GM10847 (cell line): ENCODE data around the gene MDK.

Experiments
- POLR2A ChIP-seq: IDR thresholded peaks from 2 replicates; pipeline ENCODE4 v1.6.1; 2011; ENCODE audit not compliant: insufficient read length; ENCODE audit errors: extremely low read depth

MDK gene

GRCh38 chr11:46392421-46393230 lies 11.2 kb downstream of the MDK start:
- no peak for TF ChIP-seq POLR2A

DNA sequence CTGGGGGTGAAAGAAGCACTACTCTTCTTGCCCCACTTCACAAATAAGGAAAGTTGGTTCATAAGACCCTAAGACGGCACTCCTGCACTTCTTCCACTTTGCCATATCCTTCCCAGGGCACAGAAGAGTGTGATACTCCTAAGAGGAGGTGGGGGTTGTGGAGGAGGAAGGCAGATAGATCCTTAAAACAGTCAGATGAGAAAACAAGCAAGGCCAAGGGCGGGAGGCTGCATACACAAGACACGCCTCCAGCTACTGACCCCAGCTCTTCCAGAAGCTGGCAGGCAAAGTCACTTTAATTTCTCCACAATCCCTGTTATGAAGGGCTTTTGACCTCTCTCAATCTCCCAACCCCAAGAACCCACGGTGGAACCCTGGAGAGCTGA lies 11.8 kb downstream of the MDK start:
- TF ChIP-seq POLR2A: no peak

GRCh38 chr11:46393759-46394158 lies 12.3 kb downstream of the MDK start:
- TF ChIP-seq POLR2A: no peak

GRCh38 chr11:46397526-46397925 lies 16.1 kb downstream of the MDK start:
- TF ChIP-seq POLR2A: no peak

GRCh38 chr11:46402957-46403902 lies 21.8 kb downstream of the MDK start:
- TF ChIP-seq POLR2A: no peak

DNA sequence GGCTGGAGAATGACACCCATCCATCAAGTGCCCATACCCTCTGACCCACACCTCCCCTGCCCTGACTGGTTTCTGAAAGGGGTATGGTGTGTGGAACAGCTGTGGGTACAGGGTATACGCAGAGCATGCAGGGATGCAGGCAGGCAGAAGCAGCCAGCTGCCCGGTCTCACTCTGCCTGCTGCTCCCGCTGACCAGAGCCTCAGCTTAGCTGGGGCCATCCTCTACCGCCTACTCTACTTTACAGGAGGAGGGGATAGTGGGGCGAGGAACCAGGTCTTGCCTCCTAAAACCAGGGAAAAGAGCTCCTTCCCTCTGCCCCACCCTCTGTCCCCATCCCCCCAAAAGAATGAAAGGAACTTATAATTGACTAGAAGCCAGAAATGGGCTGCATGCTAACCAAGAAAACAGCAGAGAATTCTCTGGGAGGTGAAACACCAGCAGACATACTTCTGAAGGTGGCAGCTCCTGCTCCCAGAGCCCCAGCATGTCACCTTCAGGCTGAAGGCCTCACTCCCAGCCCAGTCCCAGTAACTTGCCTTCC lies 23.1 kb downstream of the MDK start:
- no peak for TF ChIP-seq POLR2A

GRCh38 chr11:46407635-46408034 lies 26.2 kb downstream of the MDK start:
- no peak for TF ChIP-seq POLR2A

- no peak for TF ChIP-seq POLR2A
These were observed 27.0 kb downstream of the MDK start for GRCh38 chr11:46408407-46408986.

DNA sequence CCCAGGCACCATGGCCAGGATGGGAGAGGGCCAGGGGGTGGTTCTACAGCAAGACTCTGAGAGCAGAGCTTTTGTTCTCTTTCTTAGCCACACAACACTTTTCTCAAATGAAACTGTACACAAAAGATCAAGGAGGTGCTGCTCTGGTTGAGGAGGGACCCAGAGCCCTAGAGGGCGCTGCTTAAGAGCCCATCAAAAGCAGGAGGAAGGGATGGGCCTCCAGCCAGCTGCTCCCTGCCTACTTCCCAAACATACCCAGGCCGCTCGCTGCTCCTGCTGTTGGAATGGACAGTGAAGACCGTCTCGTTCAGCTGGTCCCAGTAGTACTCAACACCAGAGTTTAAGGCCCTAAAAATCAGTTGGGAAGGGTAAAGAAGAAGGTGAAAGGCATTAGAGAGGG lies 28.6 kb downstream of the MDK start:
- TF ChIP-seq POLR2A: no peak

DNA sequence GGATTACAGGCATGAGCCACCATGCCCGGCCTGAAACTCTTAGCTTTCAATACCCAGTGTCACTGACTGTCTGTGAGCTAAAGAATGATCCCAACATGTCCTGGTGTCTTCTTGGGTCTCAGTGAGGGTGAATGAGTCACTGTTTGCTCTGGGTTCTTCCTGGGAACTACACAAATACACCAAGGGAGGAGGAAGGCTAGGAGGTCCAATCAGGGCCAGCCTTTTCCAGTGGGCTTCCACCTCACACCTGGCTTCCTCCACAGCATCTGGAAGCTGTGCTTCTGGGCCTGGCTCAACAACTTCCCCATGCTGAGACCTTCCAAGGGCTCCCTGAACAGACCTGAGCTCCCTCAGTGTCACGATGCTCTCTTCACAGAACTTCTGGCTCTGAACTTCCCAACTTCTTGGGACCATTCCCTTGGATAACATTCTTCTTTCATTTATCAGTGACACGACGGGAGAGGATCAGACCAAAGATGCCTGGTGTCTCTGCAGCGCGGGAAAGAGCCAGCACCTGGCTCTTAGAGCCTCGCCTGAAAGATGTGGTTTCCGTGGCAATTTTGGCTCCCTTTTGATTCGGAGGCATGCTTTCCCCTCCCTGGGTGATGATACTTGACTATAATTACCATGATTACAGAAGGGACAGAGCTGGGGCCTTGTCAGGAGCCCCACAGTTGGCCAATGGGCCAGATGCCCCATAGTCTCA lies 32.4 kb downstream of the MDK start:
- TF ChIP-seq POLR2A: no peak

DNA sequence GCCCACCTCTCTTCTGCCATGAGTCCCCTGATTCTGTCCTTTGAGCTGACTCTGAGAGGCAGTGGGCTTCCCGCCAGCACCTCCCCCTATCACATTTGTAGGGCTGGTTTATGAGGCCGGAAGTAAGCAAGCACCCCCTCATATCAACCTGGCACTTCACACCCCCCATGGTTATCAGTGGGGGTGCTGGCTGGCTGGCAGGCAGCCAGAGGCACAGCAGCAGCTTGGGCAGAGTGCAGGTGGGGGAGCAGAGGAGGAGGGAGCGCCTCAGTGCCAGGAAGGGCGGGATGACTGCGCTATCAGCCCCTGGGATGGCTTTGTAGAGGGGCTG lies 33.0 kb downstream of the MDK start:
- no peak for TF ChIP-seq POLR2A

GRCh38 chr11:46414879-46415278 lies 33.4 kb downstream of the MDK start:
- TF ChIP-seq POLR2A: no peak

DNA sequence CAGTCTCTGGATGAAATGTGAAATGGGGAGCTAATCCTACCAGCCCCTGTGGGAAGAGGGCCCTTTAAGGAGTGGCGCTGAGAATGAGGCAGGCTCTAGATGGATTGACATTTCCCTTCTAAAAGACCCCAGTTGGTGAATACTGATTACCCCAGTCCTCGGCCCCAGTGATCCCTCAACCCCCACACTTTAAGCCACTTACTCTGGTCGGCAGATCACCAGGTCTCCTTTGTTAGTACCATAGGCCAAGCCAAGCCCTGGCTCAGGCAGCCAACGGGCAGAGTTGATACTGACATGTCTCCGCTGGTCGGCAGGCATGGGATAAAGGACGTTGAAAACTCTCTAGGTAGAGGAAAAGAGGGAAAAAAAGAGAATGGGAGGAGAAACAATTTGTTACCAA lies 36.2 kb downstream of the MDK start:
- no peak for TF ChIP-seq POLR2A

DNA sequence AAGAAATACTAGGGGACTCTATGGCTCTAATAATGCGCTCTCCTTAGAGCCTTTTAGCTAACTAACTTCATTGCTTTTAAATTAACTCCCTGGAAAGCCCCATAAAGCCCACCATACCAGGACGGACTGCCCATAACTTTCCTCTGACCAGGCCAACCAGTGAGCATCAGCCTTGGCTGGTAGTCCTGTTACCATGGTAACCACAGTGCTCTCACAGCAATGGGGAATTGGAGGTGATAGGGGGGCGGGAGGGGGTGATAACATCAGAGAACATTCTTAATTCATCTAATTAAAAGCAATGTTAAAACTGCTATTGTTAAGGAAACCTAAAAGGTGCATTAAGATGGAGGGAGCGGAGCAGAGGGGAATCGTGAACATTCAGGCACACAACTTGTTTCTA lies 37.3 kb downstream of the MDK start:
- no peak for TF ChIP-seq POLR2A

- no peak for TF ChIP-seq POLR2A
These were observed 39.0 kb downstream of the MDK start for GRCh38 chr11:46420513-46420912.
